IPS-NIHi7 (cell line): Measurements from ENCODE around the gene ATP13A1.

Source experiments
- DNase-seq: peaks from one replicate; pipeline ENCODE4 v3.0.0; 2012; ENCODE audit warnings: mixed read lengths; ENCODE audit errors: extremely low spot score

The ATP13A1 gene

DNA sequence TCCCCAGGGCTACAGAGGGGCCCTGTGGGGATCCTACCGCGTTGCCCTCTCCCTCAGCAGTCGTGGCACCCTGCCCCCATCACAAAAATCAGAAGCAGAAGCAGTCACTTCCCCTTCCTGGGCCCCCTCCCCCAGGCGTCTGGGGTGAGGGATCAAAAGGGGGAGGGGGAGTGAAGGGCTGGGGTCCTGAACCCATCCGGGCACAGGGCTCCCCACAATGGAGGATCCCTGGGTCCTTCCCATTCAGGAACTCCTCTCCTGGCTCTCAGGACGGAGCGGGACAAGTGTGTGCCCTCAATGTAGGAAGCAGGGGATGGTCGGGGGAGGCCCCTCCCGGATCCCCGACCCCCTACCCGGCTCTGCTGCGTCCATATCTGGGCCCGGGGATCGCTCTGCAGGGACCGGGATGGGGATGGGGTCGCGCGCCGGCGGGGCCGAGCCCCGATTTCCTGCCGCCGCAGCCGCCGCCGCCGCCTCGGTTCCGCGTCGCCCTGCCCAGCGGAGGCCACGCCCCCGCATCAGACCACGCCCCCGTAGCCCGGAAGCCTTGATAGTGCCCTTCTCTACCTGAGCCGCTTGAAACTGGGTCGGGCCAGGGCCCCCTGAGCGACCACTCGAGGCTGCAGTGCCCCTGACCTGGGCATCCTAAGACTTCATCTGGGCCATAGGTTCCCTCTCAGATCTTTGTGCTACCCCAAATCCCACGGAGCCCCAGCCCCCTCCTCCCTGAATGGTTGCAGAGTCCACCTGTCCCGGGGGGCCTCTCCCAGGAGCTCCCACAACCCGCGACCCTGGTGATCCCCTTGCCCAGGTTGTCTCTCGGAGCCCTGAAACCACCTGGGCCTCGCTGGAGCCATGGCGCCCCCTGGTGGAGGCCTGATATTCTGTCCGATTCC lies 20.1 kb downstream of the ATP13A1 start, which contains the start of gene GMIP:
TSS of gene GMIP (minus strand) at position 500 of the 896 bp plus-strand sequence. CDS start at position 372, 128 bp downstream.
- peak; percentile 97 for DNase-seq

GRCh38 chr19:19642506-19643157 lies 20.8 kb downstream of the ATP13A1 start:
- DNase-seq = no peak

DNA sequence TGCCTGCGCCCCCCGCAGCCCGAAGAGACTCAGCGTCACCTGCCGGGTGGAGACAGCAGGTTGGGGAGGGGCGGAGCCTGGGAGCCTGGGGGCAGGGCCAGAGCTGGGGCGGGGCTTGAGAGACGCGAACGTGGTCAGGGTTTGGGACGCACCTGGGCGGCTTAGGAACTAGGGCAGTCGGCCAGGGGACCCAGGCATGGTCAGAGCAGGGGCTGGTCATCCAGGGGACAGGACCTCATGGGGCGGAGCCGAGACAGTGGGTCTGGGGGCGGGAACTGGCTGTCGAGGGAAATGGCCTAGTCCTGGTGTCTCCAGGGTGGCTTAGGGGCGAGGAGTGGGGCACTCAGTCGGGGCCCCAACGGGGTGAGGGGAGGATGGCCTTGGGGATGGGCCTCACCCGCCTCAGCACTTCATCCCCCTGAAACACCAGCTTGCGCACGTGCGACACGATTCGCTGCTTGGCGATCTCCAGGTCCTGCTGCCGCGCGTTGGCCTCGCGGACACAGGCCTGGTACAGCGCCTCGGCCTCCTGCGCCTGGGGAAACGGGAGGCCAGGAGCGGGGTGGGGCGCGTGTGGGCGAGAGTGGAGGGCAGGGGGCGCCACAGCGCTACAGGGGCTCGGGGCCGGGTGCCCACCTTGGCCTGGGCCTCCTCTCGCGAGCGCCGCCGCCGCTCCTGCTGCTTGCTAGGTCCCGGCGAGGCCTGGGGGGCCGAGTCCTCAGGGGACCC lies 25.8 kb downstream of the ATP13A1 start:
- peak; percentile 93 for DNase-seq

- no peak for DNase-seq
Measured at GRCh38 chr19:19637186-19637522, 26.3 kb downstream of the ATP13A1 start.

DNA sequence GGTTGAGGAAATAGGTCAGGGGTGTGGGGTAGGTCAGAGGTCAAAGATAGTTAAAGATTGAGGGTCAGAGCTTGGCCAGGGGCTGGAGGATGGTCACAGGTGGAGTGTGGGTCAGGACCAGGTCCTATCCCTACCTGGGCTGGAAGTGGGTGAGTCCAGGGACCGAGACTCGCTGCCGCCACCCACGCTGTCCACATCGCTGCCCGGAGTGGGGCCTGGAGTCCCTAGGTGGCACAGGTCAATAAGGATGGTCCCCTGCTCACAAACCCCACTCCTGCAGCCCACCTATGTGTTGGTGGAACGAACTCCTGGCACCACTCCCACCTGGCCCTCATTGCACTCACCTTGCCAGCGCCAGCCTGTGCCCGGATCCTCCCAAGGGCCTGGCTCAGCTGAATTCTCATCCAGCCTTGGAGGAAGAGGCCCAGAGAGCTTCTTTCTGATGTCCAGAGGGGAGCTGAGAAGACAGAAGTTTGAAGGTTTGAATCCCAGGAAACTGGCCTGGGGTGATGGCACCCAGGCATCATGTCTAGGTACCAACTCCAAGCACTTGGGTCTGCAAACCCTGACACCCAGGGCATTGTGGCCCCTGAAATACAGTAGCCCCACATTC lies 26.8 kb downstream of the ATP13A1 start:
- DNase-seq = no peak

GRCh38 chr19:19635313-19635702 lies 28.2 kb downstream of the ATP13A1 start:
- DNase-seq = no peak

DNA sequence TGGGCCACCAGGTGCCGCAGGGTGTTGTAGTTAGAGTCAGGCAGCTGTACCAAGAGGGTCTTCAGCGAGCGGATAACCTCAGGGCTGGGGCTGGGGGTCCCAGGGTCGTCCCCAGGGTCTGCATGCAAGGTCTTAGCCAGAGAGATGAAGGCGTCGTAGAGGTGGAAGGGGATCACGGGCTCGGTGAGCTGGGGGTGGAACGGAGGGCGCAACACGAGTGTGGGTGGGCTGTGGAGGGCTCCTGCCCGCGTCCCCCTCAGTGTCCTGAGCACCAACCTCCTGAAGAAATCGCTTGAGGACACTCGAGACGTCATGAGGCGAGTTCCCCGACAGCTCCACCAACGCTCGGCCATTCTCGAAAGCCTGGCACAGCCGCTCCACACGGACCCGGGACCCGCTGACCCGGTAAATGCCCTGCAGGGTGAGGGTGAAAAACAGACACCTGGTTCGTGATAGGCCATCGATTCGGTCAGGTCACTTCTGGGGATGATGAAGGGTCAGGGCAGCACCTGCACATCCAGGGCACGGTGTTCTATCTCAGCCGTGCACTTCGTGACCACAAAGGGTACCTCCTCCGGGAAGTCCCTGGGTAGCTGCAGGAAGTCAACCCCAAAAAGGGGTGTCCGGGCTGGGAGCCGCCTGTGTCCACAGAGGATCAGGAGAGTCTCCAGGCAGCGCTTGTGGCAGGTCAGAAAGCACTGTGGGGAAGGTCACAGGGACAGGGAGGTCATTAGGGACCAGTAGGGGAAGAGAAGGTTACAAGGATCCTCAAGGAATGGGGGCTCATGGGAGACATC lies 28.8 kb downstream of the ATP13A1 start:
- DNase-seq = no peak

- no peak for DNase-seq
Measured at GRCh38 chr19:19633711-19634515, 29.6 kb downstream of the ATP13A1 start.

DNA sequence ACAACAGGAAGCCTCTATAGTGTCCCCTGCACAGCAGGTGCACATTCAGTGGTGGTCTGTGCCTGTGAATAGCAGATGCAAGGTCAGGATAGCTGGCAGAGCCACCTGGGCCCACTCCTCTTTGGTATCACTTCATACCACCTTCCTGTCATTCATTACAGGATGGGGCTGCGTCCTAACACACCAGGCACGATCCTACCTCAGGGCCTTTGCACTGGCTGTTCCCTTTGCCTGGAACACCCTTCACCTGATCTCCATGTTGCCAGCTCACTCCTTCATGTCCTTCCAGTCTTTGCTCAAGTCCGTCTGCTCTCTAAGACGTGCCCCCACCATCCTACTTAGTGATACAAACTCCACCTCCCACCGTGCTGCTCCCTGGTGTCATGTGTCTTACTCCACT lies 30.8 kb downstream of the ATP13A1 start:
- DNase-seq = no peak

DNA sequence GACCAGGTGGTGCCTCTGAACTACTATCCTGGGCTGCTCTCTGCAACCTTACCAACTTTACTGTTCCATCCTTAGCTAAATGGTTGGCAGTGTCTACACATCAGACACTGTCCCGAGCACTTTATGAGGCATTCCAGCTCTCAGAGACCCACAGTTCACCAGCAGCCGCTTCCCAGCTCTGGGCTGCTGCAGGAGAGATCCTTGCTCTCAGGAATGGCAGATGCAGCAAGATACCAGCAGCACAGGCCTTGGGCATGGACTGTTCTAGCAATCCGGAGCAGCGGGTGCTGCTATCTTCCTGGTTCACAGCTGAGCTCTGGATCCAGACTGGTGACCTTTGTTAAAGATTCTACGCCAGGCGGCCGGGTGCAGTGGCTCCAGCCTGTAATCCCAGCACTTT lies 32.1 kb downstream of the ATP13A1 start:
- no peak for DNase-seq

- DNase-seq = no peak
Measured at GRCh38 chr19:19630426-19630825, 33.0 kb downstream of the ATP13A1 start.

- no peak for DNase-seq
Measured at GRCh38 chr19:19630062-19630414, 33.4 kb downstream of the ATP13A1 start.

DNA sequence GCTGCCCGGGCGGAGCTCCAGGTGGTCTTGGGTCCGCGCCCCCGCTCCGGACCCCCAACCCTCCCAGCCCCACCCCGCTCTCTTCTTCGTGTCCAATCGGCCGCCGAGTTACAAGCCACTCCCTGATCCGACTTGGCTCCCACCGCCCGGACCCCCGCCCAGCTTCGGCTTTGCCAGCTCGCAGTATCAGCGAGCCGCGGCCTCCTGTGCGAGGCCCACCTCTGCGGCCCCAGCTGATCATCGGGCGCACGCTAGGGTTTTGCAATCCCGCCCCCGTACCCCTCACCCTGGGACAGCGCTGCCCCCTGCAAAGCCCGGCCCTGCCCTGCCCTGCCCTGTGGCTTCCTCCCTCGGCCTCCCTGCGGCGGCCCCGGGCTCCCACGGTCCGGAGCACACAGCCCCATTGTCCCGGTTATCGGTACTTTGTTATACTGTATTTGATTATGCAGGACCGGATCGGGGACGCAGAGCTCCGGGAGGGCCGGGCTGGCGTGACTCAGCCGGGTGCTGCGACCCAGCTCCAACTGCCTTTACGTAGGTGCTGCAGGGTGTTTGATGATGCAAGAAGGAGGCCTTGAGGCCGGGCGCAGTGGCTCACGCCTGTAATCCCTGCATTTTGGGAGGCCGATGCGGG lies 34.9 kb downstream of the ATP13A1 start:
- peak; percentile 96 for DNase-seq

GRCh38 chr19:19627621-19628500 lies 35.6 kb downstream of the ATP13A1 start, which contains the start of gene LPAR2:
Gene LPAR2 (minus strand): TSS chr19:19628220. CDS start chr19:19627275, 945 bp downstream.
- peak; percentile 93 for DNase-seq

DNA sequence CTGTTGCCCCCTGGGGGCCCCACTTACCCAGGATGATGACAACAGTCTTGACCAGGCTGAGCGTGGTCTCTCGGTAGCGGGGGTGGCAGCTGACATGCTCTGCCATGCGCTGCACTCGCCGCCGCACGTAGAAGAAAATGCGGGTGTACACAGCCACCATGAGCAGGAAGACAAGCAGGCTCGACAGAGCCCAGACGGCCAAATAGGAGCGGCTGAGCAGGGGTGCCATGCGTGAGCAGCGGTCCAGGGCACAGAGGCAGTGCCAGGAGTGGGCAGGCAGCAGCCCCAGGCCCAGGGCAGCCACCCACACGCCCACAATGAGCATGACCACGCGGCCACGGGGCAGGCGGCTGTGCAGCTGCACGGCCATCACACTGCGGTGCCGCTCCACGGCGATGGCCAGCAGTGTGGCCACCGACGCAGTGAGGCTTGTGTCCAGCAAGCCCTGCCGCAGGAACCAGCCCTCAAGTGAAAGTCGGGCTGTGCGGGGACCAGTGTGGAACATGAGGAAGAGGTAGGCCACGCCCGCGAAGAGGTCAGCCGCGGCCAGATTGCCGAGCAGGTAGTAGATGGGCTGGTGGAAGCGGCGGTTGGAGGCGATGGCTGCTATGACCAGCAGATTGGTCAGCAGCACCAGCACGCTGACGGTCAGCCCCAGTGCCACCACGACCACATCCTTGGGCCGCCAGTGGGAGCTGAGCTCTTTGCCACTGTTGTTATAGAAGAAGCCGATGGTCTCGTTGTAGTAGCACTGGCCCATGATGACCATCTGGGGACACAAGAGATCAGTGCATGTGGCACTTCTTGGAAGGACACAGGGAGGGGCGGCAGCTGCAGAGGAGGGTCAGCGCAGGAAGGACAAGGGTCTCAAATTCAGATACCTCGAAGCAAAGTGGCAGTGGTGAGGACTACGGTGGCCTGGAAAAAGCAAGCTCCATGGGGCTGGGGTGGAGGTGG lies 36.7 kb downstream of the ATP13A1 start:
- no peak for DNase-seq

DNA sequence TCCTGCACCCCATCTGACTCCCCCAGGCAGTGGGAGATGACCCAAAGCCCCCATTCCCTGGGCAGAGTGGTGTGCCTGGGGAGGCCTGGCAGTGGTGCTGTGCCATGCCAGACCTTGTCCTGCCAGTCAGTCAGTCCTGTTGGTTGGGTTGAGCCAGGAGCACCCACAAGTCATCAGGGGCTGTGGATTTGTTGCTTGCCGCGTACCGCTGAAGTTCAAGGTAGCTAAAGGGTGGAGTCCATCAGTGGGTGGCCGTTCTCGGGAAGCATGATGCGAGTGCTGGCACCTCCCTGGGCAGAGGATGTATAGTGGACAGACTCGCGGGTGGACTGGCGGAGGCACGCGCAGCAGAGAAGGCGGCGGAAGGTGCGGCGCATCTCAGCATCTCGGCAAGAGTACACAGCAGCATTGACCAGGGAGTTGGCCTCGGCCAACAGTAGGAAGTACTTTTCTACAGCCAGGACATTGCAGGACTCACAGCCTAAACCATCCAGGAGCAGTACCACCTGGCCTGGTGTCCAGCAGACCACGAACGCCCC lies 39.4 kb downstream of the ATP13A1 start:
- no peak for DNase-seq

- DNase-seq = no peak
Measured at GRCh38 chr19:19623383-19623782, 40.1 kb downstream of the ATP13A1 start.
